WI38 (cell line): Measurements from ENCODE around the gene SLCO4A1.

Experiments
- H3K4me3 ChIP-seq: 2 replicates; pipeline ENCODE4 v1.5.1; 2011; ENCODE audit warnings: low read depth, mild to moderate bottlenecking, control low read depth, low read length
- CTCF ChIP-seq: IDR thresholded peaks from 2 replicates; pipeline ENCODE4 v1.5.1; 2012; ENCODE audit warnings: low read depth, mild to moderate bottlenecking, control low read depth, low read length

Gene SLCO4A1

GRCh38 chr20:62635852-62636251 lies 6.5 kb upstream of the SLCO4A1 start:
- H3K4me3 ChIP-seq: no peak overlapping the region
- TF ChIP-seq CTCF: no peak

GRCh38 chr20:62636446-62636845 lies 5.9 kb upstream of the SLCO4A1 start:
- no peak for TF ChIP-seq CTCF
- no peak overlapping the region for H3K4me3 ChIP-seq

- no peak for TF ChIP-seq CTCF
- H3K4me3 ChIP-seq: no peak overlapping the region
These were observed 5.2 kb upstream of the SLCO4A1 start for GRCh38 chr20:62637110-62637509.

- no peak overlapping the region for H3K4me3 ChIP-seq
These were observed 4.7 kb upstream of the SLCO4A1 start for GRCh38 chr20:62637521-62638054.

GRCh38 chr20:62638055-62638570 lies 4.2 kb upstream of the SLCO4A1 start:
- H3K4me3 ChIP-seq: no peak overlapping the region
- TF ChIP-seq CTCF: no peak

More at GRCh38 chr20:62637521-62638054, 4.7 kb upstream of the SLCO4A1 start:
- TF ChIP-seq CTCF: no peak

GRCh38 chr20:62638679-62639406 lies 3.5 kb upstream of the SLCO4A1 start:
- no peak for TF ChIP-seq CTCF
- no peak overlapping the region for H3K4me3 ChIP-seq

GRCh38 chr20:62639765-62640164 lies 2.5 kb upstream of the SLCO4A1 start:
- H3K4me3 ChIP-seq: no peak overlapping the region
- TF ChIP-seq CTCF: no peak
